IPS DF 4.7 (cell line): Measurements from ENCODE around the gene IDS.

Source experiments
- DNase-seq: peaks from one replicate; pipeline ENCODE4 v3.0.0-alpha.2; 2013; ENCODE audit warnings: low spot score; ENCODE audit errors: extremely low read depth

IDS gene

GRCh38 chrX:149462849-149463248 lies 42.3 kb downstream of the IDS start:
- DNase-seq = no peak

- no peak for DNase-seq
Observed at GRCh38 chrX:149461746-149462145, 43.4 kb downstream of the IDS start.

GRCh38 chrX:149458586-149458985 lies 46.5 kb downstream of the IDS start:
- DNase-seq = no peak

- DNase-seq = no peak
Observed at GRCh38 chrX:149456476-149457245, 48.4 kb downstream of the IDS start.

- DNase-seq = no peak
Observed at GRCh38 chrX:149455934-149456333, 49.2 kb downstream of the IDS start.

- DNase-seq = no peak
Observed at GRCh38 chrX:149453906-149454822, 50.9 kb downstream of the IDS start.

- no peak for DNase-seq
Observed at GRCh38 chrX:149453030-149453429, 52.1 kb downstream of the IDS start.

GRCh38 chrX:149433451-149433850 lies 71.7 kb downstream of the IDS start:
- no peak for DNase-seq

GRCh38 chrX:149433051-149433450 lies 72.1 kb downstream of the IDS start:
- DNase-seq = no peak
